G401.6 (cell line): ENCODE measurements around the gene FADS2.

ENCODE experiments used
- FAIRE-seq: peaks from 2 replicates; lab custom pipeline; 2012; peaks lifted over from hg19 to GRCh38; lab: Jason Lieb, UNC

Gene FADS2

DNA sequence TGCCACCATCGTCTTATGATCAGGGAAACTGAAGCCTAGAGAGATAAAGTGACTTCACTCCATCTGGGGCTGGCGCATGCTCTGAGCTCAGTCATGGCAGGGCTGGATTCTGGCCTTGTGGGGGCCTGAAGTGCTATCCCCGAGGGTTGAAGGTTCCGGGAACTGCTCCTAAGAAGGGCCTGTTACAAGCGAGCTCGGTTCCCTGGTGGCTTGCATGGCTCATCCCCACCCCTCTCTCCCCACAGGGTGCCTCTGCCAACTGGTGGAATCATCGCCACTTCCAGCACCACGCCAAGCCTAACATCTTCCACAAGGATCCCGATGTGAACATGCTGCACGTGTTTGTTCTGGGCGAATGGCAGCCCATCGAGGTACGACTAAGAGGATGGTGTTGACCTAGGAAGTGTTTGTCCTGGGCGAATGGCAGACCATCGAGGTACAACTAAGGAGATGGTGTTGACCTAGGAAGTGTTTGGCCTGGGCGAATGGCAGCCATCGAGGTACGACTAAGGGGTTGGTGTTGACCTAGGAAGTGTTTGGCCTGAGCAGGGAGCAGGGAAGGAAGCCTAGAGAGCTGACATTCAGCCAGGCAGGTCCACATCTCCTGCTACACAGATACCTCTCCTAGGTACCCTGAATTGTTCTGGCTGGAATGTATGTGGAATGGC is 19.9 kb downstream of the FADS2 start:
- no peak for FAIRE-seq

DNA sequence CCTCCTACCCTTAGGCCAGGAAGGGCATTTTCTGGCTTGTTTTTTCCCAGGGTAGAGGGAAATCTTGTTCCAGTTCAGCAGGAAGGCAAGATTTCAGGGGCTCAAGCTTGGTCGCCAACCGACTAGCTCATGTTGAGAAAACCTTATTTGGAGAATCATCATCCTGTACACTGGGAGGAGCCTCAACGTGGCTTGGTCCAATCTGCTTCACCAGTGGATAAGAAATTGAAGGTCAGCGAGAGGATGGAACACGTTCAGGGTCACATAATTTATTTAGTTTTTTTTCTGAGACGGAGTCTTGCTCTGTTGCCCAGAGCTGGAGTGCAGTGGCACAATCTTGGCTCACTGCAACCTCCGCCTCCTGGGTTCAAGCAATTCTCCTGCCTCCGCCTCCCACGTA is 20.5 kb downstream of the FADS2 start:
- FAIRE-seq: no peak

DNA sequence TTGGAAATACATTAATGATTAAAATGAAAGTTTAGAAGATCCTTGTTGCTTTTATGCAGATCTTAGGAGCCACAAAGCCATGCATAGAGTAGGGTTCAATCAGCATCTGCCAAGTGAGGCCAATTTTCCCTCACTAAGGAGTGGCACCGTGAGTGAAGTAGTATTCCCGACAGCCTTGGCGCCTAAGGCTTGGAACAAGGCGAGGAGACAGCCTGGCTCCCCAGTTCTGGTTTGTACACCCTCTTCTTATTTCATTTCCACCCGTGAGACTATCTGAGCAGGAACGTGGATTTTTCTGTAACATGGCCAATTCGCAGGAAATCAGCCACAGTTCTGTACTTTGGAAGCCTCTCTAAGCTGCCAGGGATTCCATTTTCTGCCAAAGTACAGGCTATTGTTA is 22.6 kb downstream of the FADS2 start:
- no peak for FAIRE-seq

DNA sequence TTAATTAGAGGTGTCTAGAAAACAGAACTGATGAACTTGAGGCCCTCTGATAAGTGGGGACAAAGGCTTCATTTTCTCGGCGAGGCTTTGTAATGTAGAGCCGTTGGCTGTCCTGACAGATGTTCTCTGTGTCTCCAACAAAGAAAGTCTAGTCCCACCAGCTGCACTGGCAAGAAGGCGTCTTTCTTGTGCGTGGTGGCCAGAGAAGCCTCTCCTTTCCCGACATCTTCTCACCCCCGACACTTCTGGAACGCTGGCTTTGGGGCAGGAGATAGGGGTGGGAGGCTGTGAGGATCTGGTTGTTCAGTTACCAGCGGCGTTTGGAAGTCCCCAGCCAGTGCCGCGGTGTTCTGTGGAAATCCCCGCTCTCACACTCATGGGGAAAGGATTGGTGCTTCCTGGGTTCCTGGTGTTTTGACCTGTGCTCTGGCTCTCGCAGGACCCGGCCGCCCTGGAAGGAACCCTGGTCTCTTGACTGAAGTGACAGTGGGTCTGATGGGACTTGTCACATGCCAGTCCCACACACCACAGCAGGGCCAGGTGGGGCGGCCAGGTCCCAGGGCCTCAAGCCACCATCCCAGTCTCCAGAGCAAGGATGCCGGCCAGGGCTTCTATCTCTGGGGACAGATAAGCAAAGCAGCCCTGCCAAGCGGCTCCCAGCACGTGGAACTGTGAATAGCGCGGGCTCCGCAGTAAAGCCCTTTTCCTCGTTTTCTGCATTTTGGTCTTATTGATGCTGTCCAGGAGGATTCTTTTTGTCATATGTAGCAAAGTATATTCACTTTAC is 23.2 kb downstream of the FADS2 start:
- no peak for FAIRE-seq

DNA sequence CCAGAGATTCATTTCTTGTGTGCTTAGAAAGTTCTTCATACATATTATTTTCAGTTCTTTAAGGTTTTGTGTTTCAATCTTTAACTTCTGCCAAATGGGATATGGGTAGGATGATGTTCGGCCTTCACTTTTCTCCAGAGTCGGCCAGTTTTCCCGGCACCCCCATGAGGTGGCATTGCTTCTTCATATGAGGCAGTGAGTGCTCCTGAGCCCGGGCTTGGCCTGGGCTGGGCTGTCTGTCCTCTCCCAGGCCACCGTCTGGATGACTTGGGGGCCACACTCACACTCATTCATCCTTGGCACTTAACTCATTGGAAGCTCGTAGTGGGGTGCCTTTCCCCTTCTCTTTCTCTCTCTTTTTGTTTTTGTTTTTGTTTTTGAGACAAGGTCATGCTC is 23.8 kb downstream of the FADS2 start:
- no peak for FAIRE-seq

DNA sequence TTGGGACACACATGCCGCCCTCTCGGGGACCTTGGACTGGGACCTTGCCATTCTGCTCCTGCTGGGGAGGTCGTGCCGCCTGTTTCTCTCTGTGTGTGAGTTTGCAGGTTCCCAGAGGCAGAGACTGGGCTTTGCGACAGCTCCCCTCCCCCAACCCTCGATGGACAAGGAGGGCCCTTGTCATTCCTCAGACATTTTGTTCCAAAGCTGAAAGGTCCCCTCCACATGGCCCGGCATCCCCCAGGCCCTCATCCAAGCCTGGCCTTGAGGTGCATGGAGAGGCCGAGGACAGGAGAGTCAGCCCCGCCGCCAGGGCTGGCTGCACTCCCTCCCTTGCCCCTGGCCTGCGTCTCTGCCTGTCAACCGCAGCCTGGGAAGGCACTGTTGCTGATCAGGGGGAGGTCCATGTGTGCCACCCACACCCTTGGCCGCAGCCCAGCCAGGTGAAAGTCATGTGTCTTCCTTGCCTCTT is 25.6 kb downstream of the FADS2 start:
- no peak for FAIRE-seq

DNA sequence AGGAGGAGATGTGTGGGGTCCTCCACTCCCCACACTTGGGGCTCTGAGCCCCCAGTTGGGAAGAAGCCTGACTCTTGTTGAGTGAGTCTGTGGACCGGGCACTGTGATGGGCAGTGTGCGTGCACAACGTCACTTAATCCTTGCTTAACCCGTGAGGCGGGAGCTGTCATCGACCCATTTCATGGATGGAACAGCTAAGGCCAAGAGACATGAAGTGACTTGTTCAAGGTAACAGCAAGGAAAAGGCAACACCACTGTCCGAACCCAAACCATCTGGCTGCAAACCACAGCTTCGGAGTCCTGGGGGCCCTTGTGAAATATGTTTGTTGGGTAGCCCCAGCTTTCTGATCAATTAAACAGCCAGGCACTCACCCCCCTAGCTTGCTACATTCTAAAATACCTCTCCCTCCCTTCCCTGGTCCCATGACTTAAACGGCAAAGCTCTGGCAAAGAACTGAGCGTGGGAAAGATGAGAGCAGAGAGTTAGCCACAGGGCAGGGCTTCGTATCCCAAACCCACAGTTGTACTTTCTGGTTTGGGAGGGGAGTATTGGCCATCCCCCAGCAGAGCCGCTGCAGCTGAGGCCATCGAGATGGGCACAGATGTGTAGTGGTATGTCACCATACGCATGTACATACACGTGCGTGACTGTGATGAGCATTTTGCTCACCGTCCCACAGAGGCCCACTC is 26.3 kb downstream of the FADS2 start:
- FAIRE-seq: no peak

DNA sequence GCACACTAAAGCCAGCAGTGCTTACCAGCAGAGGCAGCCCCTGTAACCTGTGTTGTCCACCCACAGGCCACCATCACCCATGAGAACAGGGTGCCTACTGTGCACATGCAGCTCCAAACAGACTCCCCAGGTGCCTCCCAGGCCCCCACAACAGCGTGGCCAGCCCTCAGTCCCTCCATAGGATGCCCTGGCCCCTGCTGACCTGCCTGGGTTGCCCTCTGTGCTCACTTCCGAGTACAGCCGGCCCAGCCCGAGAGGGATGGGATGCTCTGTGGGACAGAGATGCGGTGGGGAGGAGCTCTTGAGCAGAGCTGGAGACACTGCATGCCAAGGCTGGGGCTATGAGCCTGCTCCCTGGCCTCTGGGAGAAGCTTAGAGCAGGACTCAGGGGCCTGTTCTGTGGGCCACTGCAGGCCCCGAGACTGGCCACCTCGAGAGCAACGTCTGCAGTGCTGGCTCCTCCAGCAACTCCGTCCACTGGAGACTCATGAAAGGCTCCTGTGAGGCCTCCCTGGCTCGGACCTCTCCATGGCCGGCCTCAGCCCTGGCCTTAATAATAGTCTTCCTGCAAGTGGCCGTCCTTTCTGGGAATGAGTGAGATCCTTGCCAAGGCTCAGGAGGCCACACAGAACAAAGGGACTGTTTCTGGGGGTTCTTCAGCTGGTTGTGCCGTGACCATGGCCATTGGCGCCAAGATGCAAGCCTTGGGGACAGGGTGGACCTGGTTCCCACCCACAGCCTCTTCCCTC is 27.0 kb downstream of the FADS2 start:
- no peak for FAIRE-seq

DNA sequence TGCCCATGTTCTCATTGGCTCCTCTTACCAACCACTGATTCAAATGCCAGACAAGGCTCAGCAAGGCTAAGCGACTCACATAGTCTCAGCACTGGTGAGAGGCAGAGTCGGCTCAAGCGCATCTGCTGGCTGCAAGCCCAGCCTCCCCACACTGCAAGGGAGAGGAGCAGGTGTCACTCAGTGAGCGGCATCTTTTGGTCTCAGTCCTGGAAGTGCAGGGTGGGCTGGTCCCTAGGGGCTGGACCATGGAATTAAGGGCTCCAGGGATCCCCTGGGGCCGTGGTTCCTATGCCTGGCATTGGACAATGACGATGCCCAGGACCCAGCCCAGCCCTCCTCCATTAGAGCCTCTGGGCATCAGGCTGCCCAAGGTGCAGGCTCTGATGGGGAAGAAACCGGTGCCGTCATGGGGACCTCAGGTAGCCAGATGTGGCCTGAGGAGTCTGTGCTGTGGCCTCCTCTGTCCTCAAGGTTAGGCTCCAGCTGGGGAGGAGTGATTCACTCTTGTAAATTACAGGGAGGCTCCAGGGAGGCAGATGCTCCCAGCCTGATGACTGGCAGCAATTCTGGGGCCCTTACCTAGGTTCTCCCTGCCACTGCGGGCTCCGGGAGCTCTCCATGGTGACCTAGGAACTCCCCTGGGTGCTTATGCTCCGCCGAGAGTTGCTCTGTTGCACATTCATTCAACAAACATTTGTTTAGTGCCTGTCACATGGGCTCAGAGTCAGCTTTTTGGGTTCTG is 28.0 kb downstream of the FADS2 start:
- no peak for FAIRE-seq

DNA sequence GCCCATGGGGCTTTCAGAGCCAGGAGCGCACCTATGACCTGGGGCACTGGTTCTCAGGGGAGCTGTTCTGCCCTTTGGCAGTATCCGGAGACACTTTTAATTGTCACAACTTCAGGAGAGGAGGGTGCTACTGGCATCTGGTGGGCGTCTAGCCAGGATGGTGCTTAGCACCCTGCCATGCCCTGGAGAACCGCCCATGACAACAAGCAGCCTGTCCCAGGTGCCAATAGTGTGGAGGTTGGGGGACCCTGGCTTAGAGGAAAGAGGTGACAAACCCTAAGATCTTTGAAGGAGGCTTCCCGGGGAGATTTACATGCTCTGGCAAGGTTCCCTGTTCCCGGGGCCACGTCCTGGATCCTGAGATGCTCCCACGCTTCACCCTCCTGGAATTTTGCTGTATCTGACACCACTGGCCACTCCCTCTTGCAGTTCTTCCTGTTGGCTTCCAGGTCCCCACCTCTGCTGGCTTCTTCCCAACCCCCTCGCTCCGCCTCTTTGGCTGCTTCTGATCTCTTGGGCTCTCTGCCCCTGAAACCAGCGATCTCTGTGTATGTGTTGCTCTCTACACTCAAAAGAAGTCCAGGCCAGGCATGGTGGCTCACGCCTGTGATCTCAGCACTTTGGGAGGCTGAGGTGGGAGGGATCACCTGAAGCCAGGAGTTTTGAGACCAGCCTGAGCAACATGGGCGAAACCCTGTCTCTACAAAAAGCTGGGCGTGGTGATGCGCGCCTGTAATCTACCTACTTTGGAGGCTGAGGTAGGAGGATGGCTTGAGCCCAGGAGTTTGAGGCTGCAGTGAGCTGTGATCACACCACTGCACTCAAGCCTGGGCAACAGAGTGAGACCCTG is 32.2 kb downstream of the FADS2 start:
- FAIRE-seq: no peak

DNA sequence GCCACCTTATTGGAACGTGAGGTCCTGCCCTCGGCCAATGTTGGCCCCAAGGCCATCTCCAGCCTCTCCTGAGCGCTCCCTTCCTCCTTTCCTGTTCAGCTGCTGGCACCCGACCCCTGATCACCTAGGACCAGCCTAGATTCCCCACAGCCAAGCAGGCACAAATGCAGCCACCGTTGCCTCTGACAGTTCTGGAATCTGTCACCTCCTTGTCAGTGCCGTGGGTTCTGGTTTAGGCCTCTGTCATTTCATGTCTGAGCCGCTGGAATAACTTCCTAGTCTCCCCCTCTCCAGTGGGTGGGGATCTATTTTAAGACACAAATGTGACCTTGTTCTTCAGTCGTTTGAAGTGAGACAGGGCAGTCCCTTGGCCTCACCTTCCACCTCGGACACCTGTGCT is 33.5 kb downstream of the FADS2 start:
- no peak for FAIRE-seq

DNA sequence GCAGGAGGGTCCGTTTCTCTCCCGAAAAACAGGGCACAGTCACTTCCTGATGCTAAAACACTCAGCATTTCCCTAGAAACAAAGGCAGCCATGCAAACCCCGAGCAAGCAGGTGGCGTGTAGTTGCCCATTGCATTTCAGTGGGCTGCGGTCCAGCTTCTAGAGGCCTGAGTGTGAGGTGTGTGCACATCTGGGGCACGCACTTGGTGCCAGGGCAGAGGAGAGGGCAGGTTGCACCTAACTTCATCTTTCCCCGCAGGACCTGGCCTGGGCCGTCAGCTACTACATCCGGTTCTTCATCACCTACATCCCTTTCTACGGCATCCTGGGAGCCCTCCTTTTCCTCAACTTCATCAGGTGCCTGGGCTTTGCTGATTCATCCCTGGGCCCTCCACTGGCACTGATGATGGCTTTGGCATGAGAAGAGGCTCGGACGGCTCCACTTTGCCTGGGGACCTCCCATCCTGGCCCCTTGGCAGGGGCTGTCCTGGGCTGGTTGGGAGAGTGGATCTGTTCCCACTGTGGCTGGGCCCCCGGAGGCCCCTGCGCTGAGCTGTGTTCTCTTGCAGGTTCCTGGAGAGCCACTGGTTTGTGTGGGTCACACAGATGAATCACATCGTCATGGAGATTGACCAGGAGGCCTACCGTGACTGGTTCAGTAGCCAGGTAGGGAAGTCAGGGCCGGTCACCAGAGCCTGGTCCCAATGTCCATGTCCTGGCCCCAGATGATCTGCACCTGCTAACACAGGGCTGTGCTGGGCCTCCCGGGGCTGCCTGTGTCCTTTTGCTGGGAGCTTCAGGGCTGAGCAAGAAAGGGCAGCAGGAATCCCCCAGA is 34.8 kb downstream of the FADS2 start:
- no peak for FAIRE-seq

DNA sequence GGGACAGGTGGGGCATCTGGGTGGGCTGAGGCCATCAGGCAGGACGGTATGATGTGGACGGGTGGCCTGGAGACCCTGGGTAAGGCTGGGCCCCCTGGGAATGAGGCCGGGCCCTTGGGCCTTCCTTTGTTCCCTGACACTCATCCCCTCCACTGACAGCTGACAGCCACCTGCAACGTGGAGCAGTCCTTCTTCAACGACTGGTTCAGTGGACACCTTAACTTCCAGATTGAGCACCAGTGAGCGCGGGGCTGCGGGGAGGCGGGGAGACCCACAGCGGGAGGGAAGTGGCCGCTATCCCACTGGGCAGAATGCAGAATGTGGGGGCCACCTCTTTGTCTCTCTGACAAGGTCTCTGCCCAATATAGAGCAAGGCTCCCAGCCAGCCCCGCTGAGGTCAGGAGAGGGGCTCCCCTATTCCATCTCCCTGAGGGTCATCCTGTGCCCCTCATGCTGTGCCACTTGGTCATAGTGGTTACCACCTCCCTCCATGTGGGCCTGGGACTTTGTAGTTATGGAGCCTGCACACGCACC is 35.5 kb downstream of the FADS2 start:
- FAIRE-seq: no peak

DNA sequence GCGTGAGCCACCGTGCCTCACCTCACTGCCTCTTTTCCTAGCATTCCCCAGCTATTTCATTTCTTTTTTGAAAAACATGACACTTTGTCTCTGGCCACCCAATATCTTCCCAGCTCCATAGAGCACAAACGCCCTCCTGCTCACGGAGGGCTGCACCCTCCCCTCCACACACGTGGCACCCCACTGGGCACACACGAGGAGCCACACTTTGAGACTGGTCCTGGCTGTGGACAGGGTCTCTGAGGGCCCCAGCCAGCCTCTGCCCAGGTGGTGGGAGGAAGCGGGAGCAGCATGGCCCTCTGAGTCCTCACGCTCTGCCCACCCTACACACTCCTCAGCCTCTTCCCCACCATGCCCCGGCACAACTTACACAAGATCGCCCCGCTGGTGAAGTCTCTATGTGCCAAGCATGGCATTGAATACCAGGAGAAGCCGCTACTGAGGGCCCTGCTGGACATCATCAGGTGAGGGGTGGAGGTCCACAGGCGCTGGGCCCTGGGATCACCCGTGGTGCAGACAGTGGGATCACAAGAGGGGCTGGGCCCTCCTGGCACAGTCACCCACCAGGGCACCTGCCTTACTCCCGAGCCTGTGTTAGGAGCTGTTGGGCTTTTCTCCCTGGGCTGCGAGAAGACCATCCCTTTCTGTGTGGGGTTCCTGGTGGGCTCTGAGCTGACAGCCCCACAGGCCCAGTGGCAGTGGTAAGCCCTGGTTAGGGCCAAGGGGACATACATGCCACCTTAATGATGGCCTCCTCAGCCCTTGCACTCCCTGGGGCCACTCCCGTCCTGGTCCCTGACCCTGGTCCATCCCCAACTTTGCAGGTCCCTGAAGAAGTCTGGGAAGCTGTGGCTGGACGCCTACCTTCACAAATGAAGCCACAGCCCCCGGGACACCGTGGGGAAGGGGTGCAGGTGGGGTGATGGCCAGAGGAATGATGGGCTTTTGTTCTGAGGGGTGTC is 37.0 kb downstream of the FADS2 start:
- no peak for FAIRE-seq

DNA sequence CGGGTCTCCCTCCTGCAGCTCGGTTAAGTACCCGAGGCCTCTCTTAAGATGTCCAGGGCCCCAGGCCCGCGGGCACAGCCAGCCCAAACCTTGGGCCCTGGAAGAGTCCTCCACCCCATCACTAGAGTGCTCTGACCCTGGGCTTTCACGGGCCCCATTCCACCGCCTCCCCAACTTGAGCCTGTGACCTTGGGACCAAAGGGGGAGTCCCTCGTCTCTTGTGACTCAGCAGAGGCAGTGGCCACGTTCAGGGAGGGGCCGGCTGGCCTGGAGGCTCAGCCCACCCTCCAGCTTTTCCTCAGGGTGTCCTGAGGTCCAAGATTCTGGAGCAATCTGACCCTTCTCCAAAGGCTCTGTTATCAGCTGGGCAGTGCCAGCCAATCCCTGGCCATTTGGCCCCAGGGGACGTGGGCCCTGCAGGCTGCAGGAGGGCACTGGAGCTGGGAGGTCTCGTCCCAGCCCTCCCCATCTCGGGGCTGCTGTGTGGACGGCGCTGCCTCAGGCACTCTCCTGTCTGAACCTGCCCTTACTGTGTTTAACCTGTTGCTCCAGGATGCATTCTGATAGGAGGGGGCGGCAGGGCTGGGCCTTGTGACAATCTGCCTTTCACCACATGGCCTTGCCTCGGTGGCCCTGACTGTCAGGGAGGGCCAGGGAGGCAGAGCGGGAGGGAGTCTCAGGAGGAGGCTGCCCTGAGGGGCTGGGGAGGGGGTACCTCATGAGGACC is 38.3 kb downstream of the FADS2 start:
- no peak for FAIRE-seq

DNA sequence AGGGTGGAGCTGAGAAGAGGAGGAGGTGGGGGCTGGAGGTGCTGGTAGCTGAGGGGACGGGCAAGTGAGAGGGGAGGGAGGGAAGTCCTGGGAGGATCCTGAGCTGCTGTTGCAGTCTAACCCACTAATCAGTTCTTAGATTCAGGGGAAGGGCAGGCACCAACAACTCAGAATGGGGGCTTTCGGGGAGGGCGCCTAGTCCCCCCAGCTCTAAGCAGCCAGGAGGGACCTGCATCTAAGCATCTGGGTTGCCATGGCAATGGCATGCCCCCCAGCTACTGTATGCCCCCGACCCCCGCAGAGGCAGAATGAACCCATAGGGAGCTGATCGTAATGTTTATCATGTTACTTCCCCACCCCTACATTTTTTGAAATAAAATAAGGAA is 38.9 kb downstream of the FADS2 start:
- no peak for FAIRE-seq

DNA sequence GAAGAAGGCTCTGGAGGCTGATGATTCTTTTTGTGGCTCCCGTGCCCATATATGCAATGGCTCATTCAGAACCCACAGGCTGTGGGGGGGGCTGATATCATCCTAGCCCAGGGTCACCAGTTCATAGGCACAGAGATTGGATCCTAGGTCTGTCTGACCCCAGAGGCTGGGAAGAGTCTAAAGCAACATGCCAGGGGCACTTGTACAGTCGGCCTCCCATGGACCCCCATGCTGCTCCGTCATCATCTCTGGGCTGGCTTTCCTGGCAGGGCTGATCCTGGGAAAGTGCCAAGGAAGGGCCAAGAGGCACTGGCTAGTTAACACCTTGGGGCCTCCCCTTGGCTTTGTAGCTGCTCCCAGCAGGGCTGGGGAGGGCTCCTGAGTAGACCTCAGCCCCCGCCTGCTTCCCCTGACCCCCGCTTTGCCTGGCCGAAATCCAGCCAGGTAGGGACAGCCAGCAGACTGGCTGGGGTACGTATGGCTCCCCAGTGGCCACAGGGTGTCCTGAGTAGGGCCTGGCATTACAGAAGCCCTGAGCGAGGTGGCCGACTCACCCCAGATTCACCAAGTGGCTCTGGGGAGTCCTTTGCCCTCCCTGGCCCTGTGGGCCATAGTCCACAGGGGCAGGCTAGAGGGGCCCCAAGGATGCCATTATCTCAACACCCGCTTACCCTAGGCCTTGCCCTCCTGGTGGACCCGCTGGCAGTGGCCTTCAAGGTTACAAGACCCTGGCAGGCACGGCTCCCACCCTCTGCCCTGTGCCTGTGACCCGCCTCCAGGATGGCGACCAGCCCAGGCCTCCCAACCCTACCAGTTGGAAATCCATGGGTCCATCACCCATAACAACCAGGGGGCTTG is 40.7 kb downstream of the FADS2 start:
- no peak for FAIRE-seq
